Measurements from ENCODE around the gene AIP.

GRCh38 chr11:67456068-67456705, 26.6 kb upstream of the AIP start:
- TF ChIP-seq FOXA3 (CRISPR knock-in tag; conservative IDR thresholded peaks at IDR 0.05 in 1 of 2, IDR thresholded peaks at IDR 0.05 in 1 of 2) = no peak
- TF ChIP-seq, protein P1, sequence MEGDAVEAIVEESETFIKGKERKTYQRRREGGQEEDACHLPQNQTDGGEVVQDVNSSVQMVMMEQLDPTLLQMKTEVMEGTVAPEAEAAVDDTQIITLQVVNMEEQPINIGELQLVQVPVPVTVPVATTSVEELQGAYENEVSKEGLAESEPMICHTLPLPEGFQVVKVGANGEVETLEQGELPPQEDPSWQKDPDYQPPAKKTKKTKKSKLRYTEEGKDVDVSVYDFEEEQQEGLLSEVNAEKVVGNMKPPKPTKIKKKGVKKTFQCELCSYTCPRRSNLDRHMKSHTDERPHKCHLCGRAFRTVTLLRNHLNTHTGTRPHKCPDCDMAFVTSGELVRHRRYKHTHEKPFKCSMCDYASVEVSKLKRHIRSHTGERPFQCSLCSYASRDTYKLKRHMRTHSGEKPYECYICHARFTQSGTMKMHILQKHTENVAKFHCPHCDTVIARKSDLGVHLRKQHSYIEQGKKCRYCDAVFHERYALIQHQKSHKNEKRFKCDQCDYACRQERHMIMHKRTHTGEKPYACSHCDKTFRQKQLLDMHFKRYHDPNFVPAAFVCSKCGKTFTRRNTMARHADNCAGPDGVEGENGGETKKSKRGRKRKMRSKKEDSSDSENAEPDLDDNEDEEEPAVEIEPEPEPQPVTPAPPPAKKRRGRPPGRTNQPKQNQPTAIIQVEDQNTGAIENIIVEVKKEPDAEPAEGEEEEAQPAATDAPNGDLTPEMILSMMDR (IDR thresholded peaks at IDR 0.05 in 2 of 3, conservative IDR thresholded peaks at IDR 0.05 in 1 of 3; ENCODE audit: insufficient read depth in 2 of 3, low read depth in 1 of 3, low read length in 3 of 3) = no peak
- no peak for TF ChIP-seq CBX8 (IDR thresholded peaks at IDR 0.05; ENCODE audit: borderline replicate concordance, extremely low read depth, low read depth, low read length, poor library complexity, severe bottlenecking)
- no peak for TF ChIP-seq REST (IDR thresholded peaks at IDR 0.05; ENCODE audit: borderline replicate concordance)
- TF ChIP-seq REST (CRISPR knock-in tag; IDR thresholded peaks at IDR 0.05; ENCODE audit: low read depth) = no peak
- TF ChIP-seq VEZF1 (CRISPR knock-in tag; IDR thresholded peaks at IDR 0.05) = no peak
- TF ChIP-seq, protein P2, sequence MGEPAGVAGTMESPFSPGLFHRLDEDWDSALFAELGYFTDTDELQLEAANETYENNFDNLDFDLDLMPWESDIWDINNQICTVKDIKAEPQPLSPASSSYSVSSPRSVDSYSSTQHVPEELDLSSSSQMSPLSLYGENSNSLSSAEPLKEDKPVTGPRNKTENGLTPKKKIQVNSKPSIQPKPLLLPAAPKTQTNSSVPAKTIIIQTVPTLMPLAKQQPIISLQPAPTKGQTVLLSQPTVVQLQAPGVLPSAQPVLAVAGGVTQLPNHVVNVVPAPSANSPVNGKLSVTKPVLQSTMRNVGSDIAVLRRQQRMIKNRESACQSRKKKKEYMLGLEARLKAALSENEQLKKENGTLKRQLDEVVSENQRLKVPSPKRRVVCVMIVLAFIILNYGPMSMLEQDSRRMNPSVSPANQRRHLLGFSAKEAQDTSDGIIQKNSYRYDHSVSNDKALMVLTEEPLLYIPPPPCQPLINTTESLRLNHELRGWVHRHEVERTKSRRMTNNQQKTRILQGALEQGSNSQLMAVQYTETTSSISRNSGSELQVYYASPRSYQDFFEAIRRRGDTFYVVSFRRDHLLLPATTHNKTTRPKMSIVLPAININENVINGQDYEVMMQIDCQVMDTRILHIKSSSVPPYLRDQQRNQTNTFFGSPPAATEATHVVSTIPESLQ (CRISPR knock-in tag; IDR thresholded peaks at IDR 0.05) = no peak
- TF ChIP-seq JUN (IDR thresholded peaks at IDR 0.05; ENCODE audit: borderline replicate concordance, low read depth, low read length) = no peak
- TF ChIP-seq JUN (CRISPR knock-in tag; IDR thresholded peaks at IDR 0.05; ENCODE audit: borderline replicate concordance) = no peak
- TF ChIP-seq ZNF79 (CRISPR knock-in tag; IDR thresholded peaks at IDR 0.05; ENCODE audit: low read depth) = no peak
- TF ChIP-seq, protein P3, sequence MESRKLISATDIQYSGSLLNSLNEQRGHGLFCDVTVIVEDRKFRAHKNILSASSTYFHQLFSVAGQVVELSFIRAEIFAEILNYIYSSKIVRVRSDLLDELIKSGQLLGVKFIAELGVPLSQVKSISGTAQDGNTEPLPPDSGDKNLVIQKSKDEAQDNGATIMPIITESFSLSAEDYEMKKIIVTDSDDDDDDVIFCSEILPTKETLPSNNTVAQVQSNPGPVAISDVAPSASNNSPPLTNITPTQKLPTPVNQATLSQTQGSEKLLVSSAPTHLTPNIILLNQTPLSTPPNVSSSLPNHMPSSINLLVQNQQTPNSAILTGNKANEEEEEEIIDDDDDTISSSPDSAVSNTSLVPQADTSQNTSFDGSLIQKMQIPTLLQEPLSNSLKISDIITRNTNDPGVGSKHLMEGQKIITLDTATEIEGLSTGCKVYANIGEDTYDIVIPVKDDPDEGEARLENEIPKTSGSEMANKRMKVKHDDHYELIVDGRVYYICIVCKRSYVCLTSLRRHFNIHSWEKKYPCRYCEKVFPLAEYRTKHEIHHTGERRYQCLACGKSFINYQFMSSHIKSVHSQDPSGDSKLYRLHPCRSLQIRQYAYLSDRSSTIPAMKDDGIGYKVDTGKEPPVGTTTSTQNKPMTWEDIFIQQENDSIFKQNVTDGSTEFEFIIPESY (CRISPR knock-in tag; IDR thresholded peaks at IDR 0.05) = no peak
- no peak for TF ChIP-seq POLR2A (conservative IDR thresholded peaks at IDR 0.05)

Measured in K562 (cell line).